OCI-LY1 (cell line): Measurements from ENCODE around the gene OSBPL6.

Experiments
- H2AFZ ChIP-seq: fragments of 200-600 bp; sonication (generic), shearing (Covaris generic); 2 replicates; pipeline ENCODE4 v1.6.0; 2014; ENCODE audit warnings: antibody characterized with exemption, mild to moderate bottlenecking, low read length
- H3F3A ChIP-seq: fragments of 200-600 bp; sonication (generic), shearing (Covaris generic); 2 replicates; pipeline ENCODE4 v1.6.0; 2014; ENCODE audit warnings: mild to moderate bottlenecking, antibody characterized with exemption, low read length, moderate library complexity; ENCODE audit not compliant: insufficient read depth
- H3K27ac ChIP-seq: fragments of 200-600 bp; sonication (generic); 2 replicates; pipeline ENCODE4 v1.5.1; 2014; ENCODE audit warnings: low read length, mixed run types, mild to moderate bottlenecking, low read depth; ENCODE audit not compliant: poor library complexity, severe bottlenecking
- H3K27me3 ChIP-seq: fragments of 200-600 bp; sonication (generic); 2 replicates; pipeline ENCODE4 v1.6.0; 2014; ENCODE audit warnings: antibody characterized with exemption, mild to moderate bottlenecking, low read length, moderate library complexity; ENCODE audit not compliant: insufficient read depth
- H3K36me3 ChIP-seq: fragments of 200-600 bp; sonication (generic); 2 replicates; pipeline ENCODE4 v1.6.1; 2014; ENCODE audit warnings: mild to moderate bottlenecking, antibody characterized with exemption, low read length, moderate library complexity, mixed read lengths; ENCODE audit not compliant: insufficient read depth
- H3K4me1 ChIP-seq: fragments of 200-600 bp; sonication (generic); 2 replicates; pipeline ENCODE4 v1.5.1; 2014; ENCODE audit warnings: mild to moderate bottlenecking, low read length, moderate library complexity; ENCODE audit not compliant: insufficient read depth, severe bottlenecking
- H3K4me2 ChIP-seq: fragments of 200-600 bp; sonication (generic), shearing (Covaris generic); 2 replicates; pipeline ENCODE4 v1.6.1; 2014; ENCODE audit warnings: low read length
- H3K4me3 ChIP-seq: fragments of 200-600 bp; sonication (generic); 2 replicates; pipeline ENCODE4 v1.5.1; 2014; ENCODE audit warnings: low read length, low read depth, mild to moderate bottlenecking, mixed read lengths; ENCODE audit not compliant: poor library complexity, severe bottlenecking
- H3K79me2 ChIP-seq: fragments of 200-600 bp; shearing (Covaris generic); 2 replicates; pipeline ENCODE4 v1.6.1; 2016; ENCODE audit warnings: mixed run types, low read length, mixed read lengths; ENCODE audit not compliant: insufficient read depth
- H3K9ac ChIP-seq: fragments of 200-600 bp; sonication (generic), shearing (Covaris generic); 2 replicates; pipeline ENCODE4 v1.6.1; 2014; ENCODE audit warnings: mild to moderate bottlenecking, low read length, mixed read lengths
- H3K9me2 ChIP-seq: fragments of 200-600 bp; sonication (generic), shearing (Covaris generic); 2 replicates; pipeline ENCODE4 v1.6.1; 2014; ENCODE audit warnings: low read depth, mild to moderate bottlenecking, low read length, mixed read lengths
- H3K9me3 ChIP-seq: fragments of 200-600 bp; shearing (Covaris generic); 2 replicates; pipeline ENCODE4 v1.6.1; 2014; ENCODE audit warnings: low read length, mixed read lengths
- H4K20me1 ChIP-seq: fragments of 200-600 bp; sonication (generic), shearing (Covaris generic); 2 replicates; pipeline ENCODE4 v1.6.0; 2016; ENCODE audit warnings: mild to moderate bottlenecking, low read length; ENCODE audit not compliant: insufficient read depth
- EZH2 ChIP-seq: fragments of 200-600 bp; sonication (generic), shearing (Covaris generic); IDR thresholded peaks from 2 replicates; pipeline ENCODE4 v1.8.0; 2017; ENCODE audit warnings: borderline replicate concordance, mixed run types, mild to moderate bottlenecking, antibody characterized with exemption, low read length, moderate library complexity, mixed read lengths
- TF ChIP-seq, protein P1 (sequence below): fragments of 200-600 bp; sonication (generic), shearing (Covaris generic); IDR thresholded peaks from 2 replicates; pipeline ENCODE4 v1.5.1; 2017; ENCODE audit warnings: mild to moderate bottlenecking, antibody characterized with exemption, low read length, moderate library complexity, mixed read lengths

OSBPL6 gene

DNA sequence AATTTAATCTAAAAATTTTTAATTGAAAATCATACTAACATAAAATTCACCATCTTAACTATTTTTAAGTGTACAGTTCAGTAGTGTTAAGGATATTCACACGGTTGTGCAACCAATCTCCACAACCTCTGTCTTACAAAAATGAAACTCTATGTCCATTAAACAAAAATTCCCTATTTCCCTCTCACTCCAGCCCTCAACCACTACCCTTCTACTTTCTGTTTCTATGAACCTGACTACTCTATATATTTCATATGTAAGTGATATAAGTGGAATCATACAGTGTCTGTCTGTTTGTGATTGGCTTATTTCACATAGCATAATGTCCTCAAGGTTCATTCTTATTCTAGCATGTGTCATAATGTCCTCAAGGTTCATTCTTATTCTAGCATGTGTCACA lies 34.3 kb upstream of the OSBPL6 start:
- Histone ChIP-seq H3K9me3 (no peaks in the 10 kb centered on the region), H2AFZ (no peak overlapping the region), H3K9ac (no peak overlapping the region), H3K27me3 (no peaks in the 10 kb centered on the region), H3K4me1 (no peaks in the 10 kb centered on the region), H3K4me3 (no peak overlapping the region), H3K27ac (no peak overlapping the region), H3K4me2 (no peak overlapping the region), H3K36me3 (no peaks in the 10 kb centered on the region), H3K9me2 (no peaks in the 10 kb centered on the region), H3K79me2 (no peaks in the 10 kb centered on the region), H4K20me1 (no peaks in the 10 kb centered on the region), H3F3A (no peaks in the 10 kb centered on the region)
- no peak for TF ChIP-seq EZH2
- TF ChIP-seq, protein P1, sequence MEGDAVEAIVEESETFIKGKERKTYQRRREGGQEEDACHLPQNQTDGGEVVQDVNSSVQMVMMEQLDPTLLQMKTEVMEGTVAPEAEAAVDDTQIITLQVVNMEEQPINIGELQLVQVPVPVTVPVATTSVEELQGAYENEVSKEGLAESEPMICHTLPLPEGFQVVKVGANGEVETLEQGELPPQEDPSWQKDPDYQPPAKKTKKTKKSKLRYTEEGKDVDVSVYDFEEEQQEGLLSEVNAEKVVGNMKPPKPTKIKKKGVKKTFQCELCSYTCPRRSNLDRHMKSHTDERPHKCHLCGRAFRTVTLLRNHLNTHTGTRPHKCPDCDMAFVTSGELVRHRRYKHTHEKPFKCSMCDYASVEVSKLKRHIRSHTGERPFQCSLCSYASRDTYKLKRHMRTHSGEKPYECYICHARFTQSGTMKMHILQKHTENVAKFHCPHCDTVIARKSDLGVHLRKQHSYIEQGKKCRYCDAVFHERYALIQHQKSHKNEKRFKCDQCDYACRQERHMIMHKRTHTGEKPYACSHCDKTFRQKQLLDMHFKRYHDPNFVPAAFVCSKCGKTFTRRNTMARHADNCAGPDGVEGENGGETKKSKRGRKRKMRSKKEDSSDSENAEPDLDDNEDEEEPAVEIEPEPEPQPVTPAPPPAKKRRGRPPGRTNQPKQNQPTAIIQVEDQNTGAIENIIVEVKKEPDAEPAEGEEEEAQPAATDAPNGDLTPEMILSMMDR, result no peak

DNA sequence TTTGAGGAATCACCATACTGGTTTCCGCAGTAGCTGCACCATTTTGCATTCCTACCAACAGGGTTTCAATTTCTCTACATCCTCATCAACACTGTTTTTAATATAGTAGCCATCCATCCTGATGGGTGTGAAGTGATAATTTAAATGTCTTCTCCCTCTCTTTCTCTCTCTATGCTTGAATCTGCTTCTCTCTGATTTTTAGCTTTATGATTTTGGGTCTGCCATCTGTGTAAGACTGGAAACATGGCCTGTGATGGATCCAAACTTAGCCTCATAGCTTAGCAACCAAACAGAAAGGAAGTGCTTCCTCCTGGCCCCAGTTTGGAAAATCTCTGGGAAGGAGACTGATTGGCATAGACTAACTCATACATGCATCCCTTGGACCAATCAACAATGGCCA lies 33.7 kb upstream of the OSBPL6 start:
- Histone ChIP-seq H3K9me2 (no peaks in the 10 kb centered on the region), H3K27ac (no peak overlapping the region), H3K4me2 (no peak overlapping the region), H3K4me1 (no peaks in the 10 kb centered on the region), H3K4me3 (no peak overlapping the region), H3K36me3 (no peaks in the 10 kb centered on the region), H3K27me3 (no peaks in the 10 kb centered on the region), H2AFZ (no peak overlapping the region), H4K20me1 (no peaks in the 10 kb centered on the region), H3K9ac (no peak overlapping the region), H3K79me2 (no peaks in the 10 kb centered on the region), H3F3A (no peaks in the 10 kb centered on the region), H3K9me3 (no peaks in the 10 kb centered on the region)
- no peak for TF ChIP-seq EZH2
- TF ChIP-seq, protein P1, result no peak

DNA sequence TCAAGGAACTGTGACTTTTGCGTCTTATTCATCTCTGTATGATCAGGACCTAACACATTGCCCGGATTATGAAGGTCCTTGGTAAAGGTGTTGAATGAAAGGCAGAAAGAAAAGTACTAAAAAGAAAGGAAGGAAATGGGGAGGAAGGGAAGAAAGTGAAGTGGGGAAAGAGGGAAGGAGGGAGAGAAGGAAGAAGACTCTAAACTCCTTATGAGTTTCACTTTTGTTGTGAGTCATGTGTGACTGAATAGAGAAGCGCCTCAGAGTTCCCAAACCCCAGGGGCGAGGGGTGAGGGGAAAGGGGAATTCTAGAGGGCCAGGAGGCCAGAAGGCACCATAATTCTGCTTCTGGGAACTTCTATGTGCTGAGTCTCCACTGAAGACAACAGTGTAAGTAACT lies 30.9 kb upstream of the OSBPL6 start:
- Histone ChIP-seq H3K27me3 (no peaks in the 10 kb centered on the region), H2AFZ (no peak overlapping the region), H3K9me2 (no peaks in the 10 kb centered on the region), H3K4me3 (no peak overlapping the region), H4K20me1 (no peaks in the 10 kb centered on the region), H3K9ac (no peak overlapping the region), H3F3A (no peaks in the 10 kb centered on the region), H3K9me3 (no peaks in the 10 kb centered on the region), H3K79me2 (no peaks in the 10 kb centered on the region), H3K36me3 (no peaks in the 10 kb centered on the region), H3K4me2 (no peak overlapping the region), H3K27ac (no peak overlapping the region), H3K4me1 (no peaks in the 10 kb centered on the region)
- TF ChIP-seq, protein P1, result no peak
- TF ChIP-seq EZH2, result no peak
